Gastrocnemius medialis (tissue), 4 donors: Measurements from ENCODE around the gene EVX2. TPM values are rescaled to one million over a fixed set of nuclear protein-coding genes. Genes with fewer than 3 reads are reported as not detected.

Experiments used
- ATAC-seq, 2 donors: fragments of 150-250 bp; one replicate each; pipeline ENCODE4 v1.9.1; 2016
- DNase-seq, 2 donors: peaks; one replicate each; pipeline ENCODE4 v3.0.0-alpha.2; 2019
- H3K27ac ChIP-seq, 4 donors: fragments of 200-600 bp; sonication (generic); 1 replicate in 1 of 4; 2 replicates in 3 of 4; pipeline ENCODE4 v1.5.1; 2016 to 2018; ENCODE audit warnings: mild to moderate bottlenecking in 2 of 4, moderate library complexity in 1 of 4
- H3K27me3 ChIP-seq, 3 donors: fragments of 200-600 bp; sonication (generic) in 2 of 3; 1 replicate in 1 of 3; 2 replicates in 2 of 3; pipeline versions ENCODE4 v1.5.1 to v1.6.0; 2016 to 2019; ENCODE audit warnings: mild to moderate bottlenecking in 1 of 3, moderate library complexity in 1 of 3
- H3K36me3 ChIP-seq, 2 donors: fragments of 200-600 bp; sonication (generic) in 1 of 2; one replicate each; pipeline ENCODE4 v1.5.1; 2017 to 2018
- H3K4me1 ChIP-seq, 2 donors: fragments of 200-600 bp; sonication (generic) in 1 of 2; one replicate each; pipeline ENCODE4 v1.5.1; 2016 to 2017; ENCODE audit warnings: mild to moderate bottlenecking in 2 of 2
- H3K4me3 ChIP-seq, 4 donors: fragments of 200-600 bp; sonication (generic) in 3 of 4; 1 replicate in 1 of 4; 2 replicates in 3 of 4; pipeline ENCODE4 v1.5.1; 2016 to 2019; ENCODE audit warnings: mild to moderate bottlenecking in 2 of 4
- H3K9me3 ChIP-seq, 3 donors: fragments of 200-600 bp; sonication (generic) in 2 of 3; 1 replicate in 1 of 3; 2 replicates in 2 of 3; pipeline ENCODE4 v1.5.1; 2016 to 2019
- CTCF ChIP-seq, 5 experiments: fragments of 450-650 bp in 3 of 5; fragments of 200-600 bp in 2 of 5; sonication (generic) in 2 of 5; IDR thresholded peaks in 4 of 5; conservative IDR thresholded peaks in 1 of 5; 1 replicate in 4 of 5; 2 replicates in 1 of 5; pipeline ENCODE4 v1.5.1; 2016 to 2019; ENCODE audit warnings: antibody characterized with exemption in 5 of 5, mild to moderate bottlenecking in 3 of 5, moderate library complexity in 3 of 5
- POLR2A ChIP-seq, 2 donors: fragments of 450-650 bp; IDR thresholded peaks; one replicate each; pipeline ENCODE4 v1.6.1; 2017; ENCODE audit warnings: antibody characterized with exemption in 2 of 2, mild to moderate bottlenecking in 2 of 2, moderate library complexity in 2 of 2
- in situ Hi-C, 4 donors: fragments of 200-750 bp; cut with MboI; loops; one replicate each; pipeline versions ENCODE4 v1.15.0 to v1.8.0; 2017; ENCODE audit warnings: low sequenced_read_pairs in 4 of 4
- intact Hi-C: fragments of 100-400 bp; cut with DNase I; formaldehyde crosslinking; loops from one replicate; pipeline ENCODE4 v1.15.1; 2023; ENCODE audit warnings: low total_unique reads
- total RNA-seq, 4 donors: library from RNA; depleted of rRNA; stranded (reverse); fragments of >200 nt; gene quantifications; one replicate each; pipeline versions ENCODE4 v1.1.0 to v1.2.3, GENCODE V29; 2016

Gene EVX2
- total RNA-seq, 4 donors from 2014 or later = not detected

DNA sequence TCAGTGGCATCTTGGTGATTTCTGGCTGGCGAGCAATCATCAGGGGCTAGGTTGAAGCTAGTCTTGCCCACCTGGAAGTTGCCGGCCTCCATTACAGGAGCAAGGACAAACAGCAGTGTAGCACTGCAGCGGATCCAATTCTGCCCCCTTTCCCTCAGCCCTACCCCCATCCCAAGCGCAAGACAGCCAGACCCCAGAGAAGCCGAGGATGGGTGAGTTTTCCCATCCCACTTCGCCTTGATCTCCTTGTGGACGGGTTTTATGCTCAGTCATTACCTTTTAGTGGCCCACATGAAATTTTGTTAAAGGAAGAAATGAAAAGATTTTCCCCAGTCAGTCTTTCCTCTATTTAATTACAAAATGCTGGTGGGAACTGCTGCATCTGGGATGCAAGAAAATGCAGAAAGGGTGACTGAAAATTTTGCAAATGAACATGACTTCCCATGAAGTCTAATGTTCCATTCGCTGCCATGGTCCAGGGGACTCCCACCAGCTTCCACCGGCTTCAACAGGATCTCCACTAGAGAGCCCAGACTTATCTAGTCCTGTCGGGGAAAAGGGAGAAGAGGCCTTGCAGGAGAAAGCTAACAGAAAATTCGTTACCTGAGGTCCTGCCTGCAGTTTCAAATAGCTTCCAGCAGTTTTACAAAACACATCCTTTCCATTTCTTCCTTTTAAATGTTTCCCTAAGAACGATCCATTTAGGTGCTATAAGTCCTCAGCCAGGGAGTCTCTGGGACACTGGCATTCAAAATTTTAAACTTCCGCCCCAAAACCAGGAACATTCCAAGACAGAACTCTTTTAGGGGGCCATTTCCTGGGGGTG, 36.8 kb upstream of the EVX2 start:
- no peak for TF ChIP-seq CTCF (IDR thresholded peaks at IDR 0.05 in 4 of 5, conservative IDR thresholded peaks at IDR 0.05 in 1 of 5)
- no peak for TF ChIP-seq POLR2A (IDR thresholded peaks at IDR 0.05)
- intact Hi-C loops = loop anchor here (10.0 kb wide), 1 partner anchor 1024 kb away; no protein-coding TSS in a partner anchor
- ATAC-seq (no peak), DNase-seq (no peak)
- Histone ChIP-seq H3K36me3 (no peaks in the 10 kb centered on the region), H3K4me1 (peaks cover 12 to 14% of the 10 kb centered on the region in 2 donors), H3K9me3 (no peaks in the 10 kb centered on the region), H3K27me3 (peaks cover 77 to 93% (median 91%) of the 10 kb centered on the region in 3 donors), H3K27ac (no peak overlapping the region), H3K4me3 (no peak overlapping the region)
- in situ Hi-C loops = loop anchor here in 3 of 4 donors (10.0 to 25.0 kb wide), 2 partner anchors 514 to 692 kb away; no protein-coding TSS in a partner anchor

- Histone ChIP-seq H3K4me3 (peak overlapping the region in 1 of 4 donors; percentile 7), H3K9me3 (no peaks in the 10 kb centered on the region), H3K36me3 (no peaks in the 10 kb centered on the region), H3K27me3 (peaks cover 94 to 95% (median 94%) of the 10 kb centered on the region in 3 donors), H3K27ac (no peak overlapping the region), H3K4me1 (peaks cover 12 to 14% of the 10 kb centered on the region in 2 donors)
- in situ Hi-C loops = loop anchor here in 2 of 4 donors (25.0 kb wide), 1 partner anchor 694 kb away; no protein-coding TSS in a partner anchor
- no peak for DNase-seq
- ATAC-seq = no peak
- peak in 1 of 5 experiments; percentile 37 for TF ChIP-seq CTCF (IDR thresholded peaks at IDR 0.05 in 4 of 5, conservative IDR thresholded peaks at IDR 0.05 in 1 of 5)
- no peak for TF ChIP-seq POLR2A (IDR thresholded peaks at IDR 0.05)
- intact Hi-C loops = no loop called here
These were observed 35.0 kb upstream of the EVX2 start for GRCh38 chr2:176118601-176119339.

DNA sequence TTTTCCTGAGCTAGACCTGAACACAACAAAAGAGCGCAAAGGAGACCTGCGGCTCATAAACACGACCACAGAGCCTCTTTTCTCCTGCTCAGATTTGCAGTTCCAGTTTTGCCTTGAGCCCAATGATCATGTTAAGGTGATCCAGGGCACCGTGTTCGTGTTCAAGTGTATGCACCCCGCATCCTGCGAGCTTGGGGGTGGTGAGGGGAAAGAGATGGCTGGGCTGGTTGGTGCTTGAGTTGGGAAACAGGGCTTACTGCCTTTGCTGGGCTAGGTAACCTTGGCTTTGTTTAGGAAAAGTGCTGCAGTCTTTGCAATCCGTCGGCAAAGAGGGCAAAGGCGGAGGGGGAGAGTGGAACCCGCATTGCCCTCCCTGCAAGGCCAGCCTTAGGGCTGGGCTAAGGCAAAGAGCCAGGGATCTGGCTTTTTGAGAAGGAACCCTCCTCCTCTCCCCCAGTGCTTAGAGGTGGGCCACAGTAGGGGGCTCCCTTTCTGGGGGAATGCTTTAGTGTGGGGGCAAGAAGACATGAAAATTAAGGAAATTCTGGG, 34.1 kb upstream of the EVX2 start:
- H3K27ac ChIP-seq = no peak overlapping the region
- H3K4me1 ChIP-seq = peaks cover 10 to 12% of the 10 kb centered on the region in 2 donors
- intact Hi-C loops = no loop called here
- peaks cover 95 to 97% (median 97%) of the 10 kb centered on the region in 3 donors for H3K27me3 ChIP-seq
- in situ Hi-C loops = loop anchor here in 2 of 4 donors (25.0 kb wide), 1 partner anchor 694 kb away; no protein-coding TSS in a partner anchor
- H3K4me3 ChIP-seq = no peak overlapping the region
- H3K9me3 ChIP-seq = no peaks in the 10 kb centered on the region
- DNase-seq = no peak
- no peak for ATAC-seq
- no peaks in the 10 kb centered on the region for H3K36me3 ChIP-seq
- TF ChIP-seq POLR2A (IDR thresholded peaks at IDR 0.05) = no peak
- TF ChIP-seq CTCF (IDR thresholded peaks at IDR 0.05 in 4 of 5, conservative IDR thresholded peaks at IDR 0.05 in 1 of 5) = no peak

DNA sequence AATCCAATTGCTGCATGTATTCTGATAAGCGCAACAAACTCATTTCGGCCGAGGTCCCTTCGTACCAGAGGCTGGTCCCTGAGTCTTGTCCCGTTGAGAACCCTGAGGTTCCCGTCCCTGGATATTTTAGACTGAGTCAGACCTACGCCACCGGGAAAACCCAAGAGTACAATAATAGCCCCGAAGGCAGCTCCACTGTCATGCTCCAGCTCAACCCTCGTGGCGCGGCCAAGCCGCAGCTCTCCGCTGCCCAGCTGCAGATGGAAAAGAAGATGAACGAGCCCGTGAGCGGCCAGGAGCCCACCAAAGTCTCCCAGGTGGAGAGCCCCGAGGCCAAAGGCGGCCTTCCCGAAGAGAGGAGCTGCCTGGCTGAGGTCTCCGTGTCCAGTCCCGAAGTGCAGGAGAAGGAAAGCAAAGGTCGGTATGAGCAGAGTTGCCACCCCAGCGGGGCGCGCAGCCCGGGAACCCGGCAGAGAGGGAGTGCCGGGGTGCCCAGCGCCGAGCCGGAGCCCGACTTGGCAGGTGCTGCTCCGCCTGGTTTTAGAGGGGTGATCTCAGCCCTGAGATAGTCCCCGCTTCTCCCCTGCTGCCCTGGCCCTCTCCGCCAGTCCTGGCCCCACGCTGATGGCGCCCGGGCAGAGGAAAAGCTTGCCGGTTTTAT, 33.5 kb upstream of the EVX2 start:
- H3K4me1 ChIP-seq = peaks cover 10 to 12% of the 10 kb centered on the region in 2 donors
- in situ Hi-C loops (loop anchor here in 2 of 4 donors (25.0 kb wide), 1 partner anchor 695 kb away; no protein-coding TSS in a partner anchor), intact Hi-C loops (no loop called here)
- no peak for TF ChIP-seq CTCF (IDR thresholded peaks at IDR 0.05 in 4 of 5, conservative IDR thresholded peaks at IDR 0.05 in 1 of 5)
- no peak for TF ChIP-seq POLR2A (IDR thresholded peaks at IDR 0.05)
- H3K9me3 ChIP-seq = no peaks in the 10 kb centered on the region
- H3K36me3 ChIP-seq = no peaks in the 10 kb centered on the region
- H3K4me3 ChIP-seq = no peak overlapping the region
- ATAC-seq (no peak), DNase-seq (no peak)
- peaks cover 95 to 100% (median 100%) of the 10 kb centered on the region in 3 donors for H3K27me3 ChIP-seq
- no peak overlapping the region for H3K27ac ChIP-seq
